GM03348 (cell line): ENCODE data around the gene PLA2G1B.

Experiments used
- DNase-seq: peaks from one replicate; pipeline ENCODE4 v3.0.0; 2012; ENCODE audit warnings: low spot score

Gene PLA2G1B

GRCh38 chr12:120324841-120325417, 2.6 kb downstream of the PLA2G1B start:
- DNase-seq = no peak

GRCh38 chr12:120323772-120324171, 3.8 kb downstream of the PLA2G1B start:
- no peak for DNase-seq

DNA sequence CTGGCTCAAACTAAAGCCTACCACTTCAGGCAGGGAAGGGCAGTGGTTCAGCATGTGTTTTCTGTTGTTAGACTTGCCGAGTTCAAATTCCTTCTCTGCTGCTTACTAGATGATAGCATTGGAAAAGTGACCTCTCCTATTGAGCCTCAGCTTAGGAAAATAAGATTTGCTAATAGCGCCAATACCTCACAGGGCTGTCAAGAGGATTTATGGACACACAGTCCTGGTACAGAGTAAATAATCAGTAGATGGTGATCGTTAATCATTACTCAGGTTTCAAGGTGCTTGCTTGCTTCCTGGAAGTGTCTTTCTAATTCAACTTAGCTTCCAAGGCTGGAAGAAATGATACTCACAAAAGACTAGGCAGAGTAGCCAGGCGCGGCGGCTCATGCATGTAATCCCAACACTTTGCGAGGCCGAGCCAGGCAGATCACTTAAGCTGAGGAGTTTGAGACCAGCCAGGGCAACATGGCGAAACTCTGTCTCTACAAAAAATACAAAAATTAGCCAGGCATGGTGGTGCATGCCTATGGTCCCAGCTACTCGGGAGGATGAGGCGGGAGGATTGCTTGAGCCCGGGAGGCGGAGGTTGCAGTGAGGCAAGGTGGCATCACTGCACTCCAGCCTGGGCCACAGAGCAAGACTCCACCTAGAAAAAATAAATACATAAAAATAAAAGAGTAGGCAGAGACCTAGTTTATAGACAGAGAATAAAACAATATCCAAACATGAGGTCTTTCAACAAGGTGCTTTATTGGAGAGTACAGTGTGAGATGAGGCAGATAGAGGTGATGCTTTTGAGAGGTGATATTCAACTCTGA, 6.0 kb downstream of the PLA2G1B start:
- DNase-seq = no peak

GRCh38 chr12:120317224-120318105, 10.1 kb downstream of the PLA2G1B start:
- peak; percentile 99 for DNase-seq

DNA sequence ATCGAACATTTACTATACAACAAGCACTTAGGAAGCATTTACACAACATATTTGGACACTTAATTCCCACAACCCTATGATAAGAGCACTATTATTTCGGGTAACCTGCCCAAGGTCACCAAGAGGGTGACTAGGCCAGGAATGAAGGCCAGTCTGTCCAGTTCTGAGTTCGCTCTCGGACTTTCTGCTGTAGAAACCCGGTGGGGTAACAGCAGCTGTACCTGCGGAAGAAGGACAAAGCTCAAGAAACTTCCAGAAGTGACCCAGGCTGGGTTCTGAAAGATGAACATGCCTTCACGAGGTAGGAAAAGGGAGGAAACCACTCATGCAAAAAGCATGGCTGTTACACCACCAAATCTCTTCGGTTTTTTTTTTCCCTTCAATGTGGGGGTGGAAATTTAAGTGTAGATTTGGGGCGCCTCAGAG, 10.8 kb downstream of the PLA2G1B start:
- no peak for DNase-seq

- no peak for DNase-seq
These were observed 13.4 kb downstream of the PLA2G1B start for GRCh38 chr12:120314220-120314619.

DNA sequence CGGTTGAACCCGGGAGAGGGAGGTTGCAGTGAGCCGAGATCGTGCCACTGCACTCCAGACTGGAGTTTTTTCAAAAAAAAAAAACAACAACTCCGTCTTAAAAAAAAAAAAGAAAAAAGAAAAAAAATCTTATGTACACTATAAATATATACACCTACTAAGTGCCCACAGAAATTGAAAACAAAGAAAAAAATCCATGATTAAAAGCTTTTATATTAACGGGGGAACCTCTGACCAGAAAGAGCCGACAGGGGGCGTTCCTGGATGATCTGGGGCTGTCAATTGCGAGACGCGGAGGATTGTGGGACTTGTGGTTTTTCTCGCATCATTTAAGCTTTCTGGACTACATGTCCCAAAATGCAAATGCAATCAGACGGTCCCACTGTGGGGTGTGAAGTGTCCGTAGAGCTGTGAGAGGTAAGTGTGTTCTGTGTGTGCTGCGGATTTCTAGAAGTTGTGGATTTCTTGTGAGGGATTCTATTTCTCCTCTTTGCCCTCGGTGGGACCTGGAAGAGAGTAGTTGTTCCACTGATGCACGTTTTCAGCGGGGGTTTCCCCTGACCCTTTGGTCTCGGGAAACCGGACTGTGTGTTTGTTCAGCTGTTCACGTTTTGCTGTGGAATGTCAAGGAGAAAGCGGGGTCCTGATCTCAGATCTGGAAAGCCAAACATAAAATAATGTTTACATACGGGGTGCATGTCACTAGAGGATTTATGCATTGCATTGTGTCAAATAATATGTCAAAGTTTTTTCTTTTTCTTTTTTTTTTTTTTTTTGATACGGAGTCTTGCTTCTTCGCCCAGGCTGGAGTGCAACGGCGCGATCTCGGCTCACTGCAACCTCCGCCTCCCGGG, 25.4 kb downstream of the PLA2G1B start, which contains the start of gene SIRT4:
SIRT4 (plus strand) TSS at position 360 of the 854 bp plus-strand sequence. CDS start 1,241 bp downstream, outside the sequence.
- peak; percentile 93 for DNase-seq

DNA sequence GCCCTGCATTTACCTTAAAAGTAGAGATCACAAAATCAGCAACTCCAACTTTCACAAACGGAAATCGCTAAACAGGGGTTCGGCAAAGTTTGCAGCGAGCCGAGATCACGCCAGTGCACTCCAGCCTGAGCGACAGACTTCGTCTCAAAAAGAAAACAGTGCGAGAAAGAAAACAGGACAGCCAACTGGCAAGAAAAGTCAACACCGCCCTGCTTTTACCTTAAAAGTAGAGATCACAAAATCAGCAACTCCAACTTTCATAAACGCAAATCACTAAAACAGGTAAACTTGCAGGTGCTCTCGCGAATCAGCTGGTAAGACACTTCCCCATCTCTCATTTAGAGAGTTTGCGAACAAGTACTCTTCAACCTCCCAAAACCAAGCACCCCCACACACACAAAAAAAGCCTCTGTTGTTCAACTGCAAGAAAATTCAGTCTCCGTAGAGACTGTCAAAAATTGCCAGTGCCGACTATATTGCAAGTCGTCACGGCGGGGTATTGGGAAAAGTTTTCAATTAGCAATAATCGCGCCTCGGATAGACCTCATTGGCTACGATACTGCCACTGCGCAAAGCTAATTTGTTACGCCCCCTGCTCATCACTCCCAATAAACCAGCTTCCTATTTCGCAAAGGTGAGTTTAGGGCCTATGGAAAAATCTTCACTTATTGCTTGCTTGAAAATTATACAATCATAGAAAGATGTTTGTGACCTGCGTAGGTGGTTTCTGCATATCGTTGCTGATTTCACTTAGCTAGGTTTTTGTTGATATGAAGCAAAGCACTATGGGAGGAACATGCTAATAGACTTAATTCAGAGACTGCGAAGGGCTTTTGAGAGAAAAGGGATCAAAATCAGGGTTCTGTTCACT, 34.7 kb downstream of the PLA2G1B start, which contains the start of gene RNU4-1:
RNU4-1 (minus strand) TSS at position 577 of the 871 bp plus-strand sequence.
- DNase-seq = peak; percentile 52

- no peak for DNase-seq
These were observed 35.2 kb downstream of the PLA2G1B start for GRCh38 chr12:120292411-120292660.

- peak; percentile 16 for DNase-seq
These were observed 36.8 kb downstream of the PLA2G1B start for GRCh38 chr12:120290609-120291305.

DNA sequence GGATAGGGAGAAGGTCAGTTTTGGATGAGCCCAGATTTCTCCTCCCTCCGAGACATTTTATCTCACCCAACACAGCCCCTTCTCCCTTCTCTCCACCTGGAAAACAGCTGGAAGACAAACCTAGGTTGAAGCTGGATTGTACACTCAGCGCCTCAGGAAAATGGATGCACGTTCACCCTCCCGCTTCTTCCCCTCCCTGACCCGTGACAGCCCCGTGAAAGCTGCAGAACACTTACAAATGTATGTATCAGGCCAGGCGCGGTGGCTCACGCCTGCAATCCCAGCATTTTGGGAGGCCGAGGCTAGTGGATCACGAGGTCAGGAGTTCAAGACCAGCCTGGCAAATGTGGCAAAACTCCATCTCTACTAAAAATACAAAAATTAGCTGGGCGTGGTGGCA, 40.1 kb downstream of the PLA2G1B start:
- no peak for DNase-seq

GRCh38 chr12:120286768-120287490, 40.6 kb downstream of the PLA2G1B start:
- no peak for DNase-seq

- no peak for DNase-seq
These were observed 43.2 kb downstream of the PLA2G1B start for GRCh38 chr12:120284381-120284780.

GRCh38 chr12:120283318-120283717, 44.3 kb downstream of the PLA2G1B start:
- no peak for DNase-seq

DNA sequence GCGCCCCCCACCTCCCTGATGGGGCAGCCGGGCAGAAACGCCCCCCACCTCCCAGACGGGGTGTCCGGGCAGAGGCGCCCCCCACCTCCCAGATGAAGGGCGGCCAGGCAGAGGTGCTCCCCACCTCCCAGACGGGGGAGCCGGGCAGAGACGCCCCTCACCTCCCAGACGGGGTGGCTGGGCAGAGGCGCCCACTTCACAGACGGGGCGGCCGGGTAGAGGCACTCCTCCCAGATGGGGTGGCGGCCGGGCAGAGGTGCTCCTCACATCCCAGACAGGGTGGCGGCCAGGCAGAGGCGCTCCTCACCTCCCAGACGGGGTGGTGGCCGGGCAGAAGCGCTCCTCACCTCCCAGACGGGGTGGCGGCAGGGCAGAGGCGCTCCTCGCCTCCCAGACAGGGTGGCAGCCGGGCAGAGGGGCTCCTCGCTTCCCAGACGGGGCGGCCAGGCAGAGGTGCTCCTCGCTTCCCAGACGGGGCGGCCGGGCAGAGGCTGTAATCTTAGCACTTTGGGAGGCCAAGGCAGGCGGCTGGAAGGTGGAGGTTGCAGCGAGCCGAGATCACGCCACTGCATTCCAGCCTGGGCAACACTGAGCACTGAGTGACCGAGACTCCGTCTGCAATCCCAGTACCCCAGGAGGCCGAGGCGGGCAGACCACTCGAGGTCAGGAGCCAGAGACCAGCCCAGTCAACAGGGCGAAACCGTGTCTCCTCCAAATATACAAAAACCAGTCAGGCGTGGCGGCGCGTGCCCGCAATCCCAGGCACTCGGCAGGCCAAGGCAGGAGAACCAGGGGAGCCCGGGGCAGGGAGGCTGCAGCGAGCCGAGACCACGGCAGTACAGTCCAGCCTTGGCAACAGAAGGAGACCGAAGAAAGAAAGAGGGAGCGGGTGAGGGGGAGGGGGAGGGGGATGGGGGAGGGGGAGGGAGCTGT, 49.2 kb downstream of the PLA2G1B start:
- no peak for DNase-seq

GRCh38 chr12:120276734-120277133, 50.8 kb downstream of the PLA2G1B start:
- DNase-seq = no peak
